ENCODE measurements around the gene CTTN.

DNA sequence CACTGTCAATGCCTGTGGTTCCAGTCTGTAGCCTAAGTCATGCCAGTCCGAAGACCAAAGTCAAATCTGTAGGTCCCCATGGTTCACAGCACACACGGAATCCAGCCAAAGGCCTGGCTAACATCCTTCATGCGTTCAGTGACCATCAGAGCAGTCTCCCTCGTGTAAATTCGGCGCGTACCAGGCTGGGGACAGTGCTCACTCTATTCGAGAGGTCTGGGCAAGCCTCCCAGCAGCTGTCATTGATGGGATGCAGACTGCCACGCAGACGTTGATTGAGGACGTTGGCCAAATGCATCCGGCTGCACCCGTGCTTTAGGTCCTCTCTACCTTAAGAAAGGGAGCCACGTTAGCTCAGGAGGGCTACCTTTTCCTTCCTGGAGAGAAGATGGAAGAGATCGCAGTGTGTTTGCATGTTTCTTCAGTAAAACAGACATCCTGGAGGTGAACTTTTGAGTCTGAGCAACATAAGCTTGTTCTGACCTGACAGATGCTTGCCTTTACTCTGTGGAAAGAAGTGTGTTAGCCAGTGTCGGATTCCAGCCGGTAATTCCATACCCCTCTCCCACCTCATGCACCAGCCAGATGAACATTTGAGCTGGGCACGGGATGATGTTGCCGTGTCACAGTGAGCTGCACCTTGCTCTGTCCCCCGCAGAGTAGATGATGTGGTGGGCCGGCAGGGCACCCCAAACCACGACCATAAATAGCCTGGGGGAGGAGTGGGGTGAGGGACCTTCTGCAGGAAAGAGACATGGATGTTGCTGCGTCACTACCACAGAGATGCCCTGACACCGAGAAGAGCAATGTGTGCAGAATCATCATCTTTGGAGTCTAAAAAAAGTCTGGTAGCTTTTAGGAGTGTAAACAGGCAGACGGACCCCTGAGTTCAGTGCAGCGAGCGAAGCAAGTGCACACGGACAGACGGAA lies 12.2 kb downstream of the CTTN start:
- TF ChIP-seq, protein P1, sequence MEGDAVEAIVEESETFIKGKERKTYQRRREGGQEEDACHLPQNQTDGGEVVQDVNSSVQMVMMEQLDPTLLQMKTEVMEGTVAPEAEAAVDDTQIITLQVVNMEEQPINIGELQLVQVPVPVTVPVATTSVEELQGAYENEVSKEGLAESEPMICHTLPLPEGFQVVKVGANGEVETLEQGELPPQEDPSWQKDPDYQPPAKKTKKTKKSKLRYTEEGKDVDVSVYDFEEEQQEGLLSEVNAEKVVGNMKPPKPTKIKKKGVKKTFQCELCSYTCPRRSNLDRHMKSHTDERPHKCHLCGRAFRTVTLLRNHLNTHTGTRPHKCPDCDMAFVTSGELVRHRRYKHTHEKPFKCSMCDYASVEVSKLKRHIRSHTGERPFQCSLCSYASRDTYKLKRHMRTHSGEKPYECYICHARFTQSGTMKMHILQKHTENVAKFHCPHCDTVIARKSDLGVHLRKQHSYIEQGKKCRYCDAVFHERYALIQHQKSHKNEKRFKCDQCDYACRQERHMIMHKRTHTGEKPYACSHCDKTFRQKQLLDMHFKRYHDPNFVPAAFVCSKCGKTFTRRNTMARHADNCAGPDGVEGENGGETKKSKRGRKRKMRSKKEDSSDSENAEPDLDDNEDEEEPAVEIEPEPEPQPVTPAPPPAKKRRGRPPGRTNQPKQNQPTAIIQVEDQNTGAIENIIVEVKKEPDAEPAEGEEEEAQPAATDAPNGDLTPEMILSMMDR (IDR thresholded peaks at IDR 0.05): no peak
- TF ChIP-seq POLR2A (IDR thresholded peaks at IDR 0.05): no peak
- no peak for TF ChIP-seq EP300 (IDR thresholded peaks at IDR 0.05)

Measured in tibial nerve (tissue), 4 donors.